Stomach (tissue), 9 donors: ENCODE results near the gene LIMS2. TPM values are rescaled to one million over a fixed set of nuclear protein-coding genes. Genes with fewer than 3 reads are reported as not detected.
A peak's percentile ranks its signal among the peaks of the same experiment; 100 is the strongest.

Experiments
- DNase-seq, 2 donors: peaks; one replicate each; pipeline versions ENCODE4 v3.0.0 to v3.0.0-alpha.2; 2013 to 2019
- H3K27ac ChIP-seq, 5 donors: fragments of 200-600 bp in 4 of 5; sonication (generic) in 4 of 5; one replicate each; pipeline ENCODE4 v1.5.1; 2013 to 2019; ENCODE audit warnings: mild to moderate bottlenecking in 1 of 5, moderate library complexity in 1 of 5
- H3K27me3 ChIP-seq, 3 donors: fragments of 200-600 bp; sonication (generic); one replicate each; pipeline ENCODE4 v1.5.1; 2017 to 2019; ENCODE audit warnings: mixed run types in 1 of 3
- H3K36me3 ChIP-seq, 4 donors: fragments of 200-600 bp; sonication (generic); 1 replicate in 3 of 4; 2 replicates in 1 of 4; pipeline ENCODE4 v1.5.1; 2016 to 2019
- H3K4me1 ChIP-seq, 4 donors: fragments of 200-600 bp; sonication (generic); one replicate each; pipeline ENCODE4 v1.5.1; 2016 to 2019
- H3K4me3 ChIP-seq, 4 donors: fragments of 200-600 bp; sonication (generic) in 3 of 4; one replicate each; pipeline ENCODE4 v1.5.1; 2016 to 2019; ENCODE audit warnings: mild to moderate bottlenecking in 1 of 4
- H3K9me3 ChIP-seq, 4 donors: fragments of 200-600 bp; sonication (generic); one replicate each; pipeline ENCODE4 v1.5.1; 2016 to 2019
- CTCF ChIP-seq, 7 experiments: fragments of 450-650 bp in 4 of 7; fragments of 200-600 bp in 3 of 7; sonication (generic) in 3 of 7; IDR thresholded peaks; one replicate each; pipeline ENCODE4 v1.5.1; 2016 to 2019; ENCODE audit warnings: antibody characterized with exemption in 7 of 7, control low read depth in 2 of 7, mild to moderate bottlenecking in 1 of 7
- EP300 ChIP-seq: sonication (generic); formaldehyde crosslinking; IDR thresholded peaks from one replicate; pipeline ENCODE4 v1.6.1; 2017; ENCODE audit warnings: antibody characterized with exemption
- POLR2A ChIP-seq, 4 donors: fragments of 450-650 bp; IDR thresholded peaks; one replicate each; pipeline ENCODE4 v1.6.1; 2016; ENCODE audit warnings: antibody characterized with exemption in 4 of 4, control low read depth in 2 of 4, mild to moderate bottlenecking in 1 of 4, moderate library complexity in 1 of 4
- POLR2AphosphoS5 ChIP-seq, 3 donors: sonication (generic); formaldehyde crosslinking; IDR thresholded peaks; one replicate each; pipeline ENCODE4 v1.6.1; 2016; ENCODE audit warnings: antibody characterized with exemption in 3 of 3
- WGBS, 5 donors: extraction: QIAGEN DNeasy Blood & Tissue Kit in 3 of 5; methylation state at CpG; one replicate each; pipeline versions ENCODE4 v1.1.5 to v1.1.7; 2013 to 2018; 5-methylcytosine and 5-hydroxymethylcytosine counted together
- intact Hi-C: fragments of 100-400 bp; cut with DNase I; formaldehyde crosslinking; loops from one replicate; pipeline ENCODE4 v1.15.1; 2023; ENCODE audit warnings: low total_unique reads
- polyA plus RNA-seq, 3 donors: library from polyadenylated mRNA; stranded (reverse); fragments of 200-250 nt; gene quantifications; one replicate each; pipeline ENCODE4 v1.2.3, GENCODE V29; 2013
- total RNA-seq, 5 donors: library from RNA; depleted of rRNA; stranded (reverse); fragments of >200 nt; gene quantifications; one replicate each; pipeline versions ENCODE4 v1.1.0 to v1.2.3, GENCODE V29; 2014 to 2016
- donor health status: healthy with polysubstance abuse.
- donor health status: Bipolar disorder and iron deficiency.
- donor health status: healthy.

The LIMS2 gene
- total and polyA plus RNA-seq, 8 donors, result 30.3 to 94.1 (median 59.5) TPM

GRCh38 chr2:127706215-127706990 lies 31.1 kb upstream of the LIMS2 start:
- WGBS, 5 donors, result 89 to 96% (median 93%) methylated on average over 12 to 14 of the region's 14 CpGs
- Histone ChIP-seq H3K27ac (no peak overlapping the region), H3K36me3 (peaks cover 26 to 57% (median 56%) of the 10 kb centered on the region in 4 donors), H3K9me3 (no peaks in the 10 kb centered on the region), H3K4me1 (peaks cover 23 to 38% (median 33%) of the 10 kb centered on the region in 4 donors), H3K4me3 (no peak overlapping the region), H3K27me3 (no peaks in the 10 kb centered on the region)
- TF ChIP-seq EP300 (no peak), POLR2AphosphoS5 (IDR thresholded peaks at IDR 0.05) (no peak), CTCF (IDR thresholded peaks at IDR 0.05) (no peak), POLR2A (IDR thresholded peaks at IDR 0.05) (no peak)
- DNase-seq, result no peak
- intact Hi-C loops, result no loop called here

- Histone ChIP-seq H3K4me1 (peaks cover 27 to 43% (median 36%) of the 10 kb centered on the region in 4 donors), H3K27me3 (no peaks in the 10 kb centered on the region), H3K4me3 (no peak overlapping the region), H3K27ac (peak overlapping the region in 3 of 5 donors; percentile 1 to 33 (median 22)), H3K36me3 (peaks cover 26 to 53% (median 51%) of the 10 kb centered on the region in 4 donors), H3K9me3 (no peaks in the 10 kb centered on the region)
- DNase-seq, result no peak
- TF ChIP-seq POLR2A (IDR thresholded peaks at IDR 0.05) (no peak), EP300 (no peak), POLR2AphosphoS5 (IDR thresholded peaks at IDR 0.05) (peak in 1 of 3 donors; percentile 37), CTCF (IDR thresholded peaks at IDR 0.05) (no peak)
- intact Hi-C loops, result no loop called here
- WGBS, 5 donors, result 72 to 79% (median 76%) methylated on average over 5 of the region's 5 CpGs
These were observed 30.2 kb upstream of the LIMS2 start for GRCh38 chr2:127705391-127706065.

- no peak overlapping the region for H3K4me3 ChIP-seq
- no peak for DNase-seq
- H3K36me3 ChIP-seq, result peaks cover 26 to 46% (median 44%) of the 10 kb centered on the region in 4 donors
- intact Hi-C loops, result no loop called here
- TF ChIP-seq EP300 (no peak), POLR2A (IDR thresholded peaks at IDR 0.05) (no peak), CTCF (IDR thresholded peaks at IDR 0.05) (no peak), POLR2AphosphoS5 (IDR thresholded peaks at IDR 0.05) (no peak)
- H3K4me1 ChIP-seq, result peaks cover 30 to 46% (median 37%) of the 10 kb centered on the region in 4 donors
- H3K9me3 ChIP-seq, result no peaks in the 10 kb centered on the region
- H3K27ac ChIP-seq, result peak overlapping the region in 3 of 5 donors; percentile 1 to 33 (median 22)
- no peaks in the 10 kb centered on the region for H3K27me3 ChIP-seq
- 57 to 70% (median 65%) methylated on average over 5 of the region's 5 CpGs for WGBS, 5 donors
These were observed 29.5 kb upstream of the LIMS2 start for GRCh38 chr2:127704641-127705390.

GRCh38 chr2:127703282-127703681 lies 28.0 kb upstream of the LIMS2 start:
- no peaks in the 10 kb centered on the region for H3K27me3 ChIP-seq
- intact Hi-C loops, result no loop called here
- H3K4me3 ChIP-seq, result peak overlapping the region in 1 of 4 donors; percentile 57
- H3K9me3 ChIP-seq, result no peaks in the 10 kb centered on the region
- H3K27ac ChIP-seq, result no peak overlapping the region
- H3K4me1 ChIP-seq, result peaks cover 30 to 45% (median 37%) of the 10 kb centered on the region in 4 donors
- H3K36me3 ChIP-seq, result peaks cover 12 to 31% (median 28%) of the 10 kb centered on the region in 4 donors
- 90 to 97% (median 94%) methylated on average over 5 of the region's 5 CpGs for WGBS, 5 donors
- DNase-seq, result no peak
- TF ChIP-seq POLR2AphosphoS5 (IDR thresholded peaks at IDR 0.05) (no peak), POLR2A (IDR thresholded peaks at IDR 0.05) (no peak), CTCF (IDR thresholded peaks at IDR 0.05) (no peak), EP300 (no peak)
